NCI-H2081 treated with DMSO at 0.1 percent for 48 hours (cell line): ENCODE data around the gene MAPK8IP1.

Experiments
- DNase-seq: peaks from one replicate; lab custom pipeline; 2025; lab: John Stamatoyannopoulos, UW

The MAPK8IP1 gene

GRCh38 chr11:45860348-45860747 lies 25.1 kb upstream of the MAPK8IP1 start:
- DNase-seq, result no peak

DNA sequence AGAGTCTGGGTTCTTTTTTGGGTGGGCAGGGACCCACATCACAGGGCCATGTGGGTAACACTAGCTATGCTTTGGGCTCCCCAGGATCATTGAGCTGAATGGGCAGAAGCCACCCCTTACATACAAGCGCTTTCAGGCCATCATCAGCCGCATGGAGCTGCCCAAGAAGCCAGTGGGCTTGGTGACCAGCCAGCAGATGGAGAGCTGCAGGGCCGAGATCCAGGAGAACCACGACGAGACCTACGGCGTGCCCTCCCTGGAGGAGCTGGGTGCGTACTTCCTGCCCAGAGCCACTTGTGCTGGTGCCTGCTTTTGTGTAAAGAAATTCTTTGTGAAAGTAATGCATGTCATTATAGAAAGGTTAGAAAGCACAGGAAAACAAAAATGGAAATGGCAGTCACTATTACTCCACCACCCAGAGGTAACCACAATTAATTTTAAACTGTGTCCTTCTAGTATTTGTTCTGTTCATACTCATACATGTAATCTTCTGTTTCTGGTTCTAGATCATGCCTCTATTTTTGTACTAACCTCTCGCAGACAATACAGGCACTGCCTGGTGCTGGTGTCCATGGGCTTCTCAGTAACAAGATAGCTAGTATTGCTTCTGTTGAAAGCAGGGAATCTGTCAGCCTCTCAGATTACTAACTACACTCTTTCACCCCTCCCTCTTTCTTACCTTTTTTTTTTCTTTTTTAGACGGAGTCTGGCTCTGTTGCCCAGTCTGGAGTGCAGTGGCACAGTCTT lies 24.5 kb upstream of the MAPK8IP1 start:
- no peak for DNase-seq

GRCh38 chr11:45864041-45864440 lies 21.4 kb upstream of the MAPK8IP1 start:
- no peak for DNase-seq

DNA sequence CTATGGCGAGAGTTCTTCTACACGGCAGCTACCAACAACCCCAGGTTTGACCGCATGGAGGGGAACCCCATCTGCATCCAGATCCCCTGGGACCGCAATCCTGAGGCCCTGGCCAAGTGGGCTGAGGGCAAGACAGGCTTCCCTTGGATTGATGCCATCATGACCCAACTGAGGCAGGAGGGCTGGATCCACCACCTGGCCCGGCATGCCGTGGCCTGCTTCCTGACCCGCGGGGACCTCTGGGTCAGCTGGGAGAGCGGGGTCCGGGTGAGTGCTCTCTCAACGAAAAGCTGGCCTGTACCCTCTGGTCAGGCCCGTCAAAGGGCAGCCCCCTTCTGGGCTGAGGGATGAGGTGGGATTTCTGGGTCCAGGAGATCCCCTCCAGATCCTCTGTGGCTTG lies 15.9 kb upstream of the MAPK8IP1 start:
- no peak for DNase-seq

DNA sequence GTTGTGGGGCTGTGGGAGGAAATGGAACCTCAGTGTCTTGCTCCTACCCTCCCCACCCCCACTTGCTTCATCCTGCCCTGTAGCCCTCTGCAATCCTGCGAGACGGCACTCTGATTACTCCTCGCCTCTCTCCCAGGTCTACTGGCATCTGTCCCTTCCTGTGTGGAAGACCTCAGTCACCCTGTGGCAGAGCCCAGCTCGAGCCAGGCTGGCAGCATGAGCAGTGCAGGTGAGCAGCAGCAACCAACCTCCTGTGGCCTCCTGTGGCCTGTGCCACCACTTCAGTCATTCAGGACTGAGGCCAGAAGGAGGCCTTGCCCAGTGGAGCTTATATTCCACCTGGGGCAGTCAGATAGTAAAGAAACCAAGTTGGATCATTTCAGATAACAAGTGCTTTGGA lies 14.7 kb upstream of the MAPK8IP1 start:
- no peak for DNase-seq

DNA sequence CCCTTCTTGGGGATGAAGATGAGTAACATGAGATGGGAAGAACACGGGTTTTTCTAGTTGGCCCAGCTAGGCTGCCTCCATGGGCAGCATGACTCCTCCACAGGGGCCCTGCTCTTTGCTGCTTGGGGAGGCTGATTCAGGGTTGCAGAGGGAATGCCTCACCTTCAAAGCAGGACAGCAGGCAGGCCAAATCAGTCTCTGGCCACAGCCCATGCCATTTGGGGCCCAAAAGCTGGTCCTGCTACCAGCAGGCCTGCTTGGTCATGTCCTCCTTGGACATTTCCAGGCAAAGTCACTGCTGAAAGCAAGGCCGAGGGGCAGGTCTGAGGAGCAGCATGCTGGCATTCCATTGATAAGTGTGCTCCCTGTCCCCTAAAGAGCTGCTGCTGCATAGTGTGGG lies 13.8 kb upstream of the MAPK8IP1 start:
- no peak for DNase-seq

- peak; percentile 32 for DNase-seq
Observed at GRCh38 chr11:45872651-45873356, 12.6 kb upstream of the MAPK8IP1 start.

- no peak for DNase-seq
Observed at GRCh38 chr11:45876401-45876800, 9.1 kb upstream of the MAPK8IP1 start.

GRCh38 chr11:45877221-45877620 lies 8.2 kb upstream of the MAPK8IP1 start:
- DNase-seq, result no peak

GRCh38 chr11:45877845-45878244 lies 7.6 kb upstream of the MAPK8IP1 start:
- no peak for DNase-seq

DNA sequence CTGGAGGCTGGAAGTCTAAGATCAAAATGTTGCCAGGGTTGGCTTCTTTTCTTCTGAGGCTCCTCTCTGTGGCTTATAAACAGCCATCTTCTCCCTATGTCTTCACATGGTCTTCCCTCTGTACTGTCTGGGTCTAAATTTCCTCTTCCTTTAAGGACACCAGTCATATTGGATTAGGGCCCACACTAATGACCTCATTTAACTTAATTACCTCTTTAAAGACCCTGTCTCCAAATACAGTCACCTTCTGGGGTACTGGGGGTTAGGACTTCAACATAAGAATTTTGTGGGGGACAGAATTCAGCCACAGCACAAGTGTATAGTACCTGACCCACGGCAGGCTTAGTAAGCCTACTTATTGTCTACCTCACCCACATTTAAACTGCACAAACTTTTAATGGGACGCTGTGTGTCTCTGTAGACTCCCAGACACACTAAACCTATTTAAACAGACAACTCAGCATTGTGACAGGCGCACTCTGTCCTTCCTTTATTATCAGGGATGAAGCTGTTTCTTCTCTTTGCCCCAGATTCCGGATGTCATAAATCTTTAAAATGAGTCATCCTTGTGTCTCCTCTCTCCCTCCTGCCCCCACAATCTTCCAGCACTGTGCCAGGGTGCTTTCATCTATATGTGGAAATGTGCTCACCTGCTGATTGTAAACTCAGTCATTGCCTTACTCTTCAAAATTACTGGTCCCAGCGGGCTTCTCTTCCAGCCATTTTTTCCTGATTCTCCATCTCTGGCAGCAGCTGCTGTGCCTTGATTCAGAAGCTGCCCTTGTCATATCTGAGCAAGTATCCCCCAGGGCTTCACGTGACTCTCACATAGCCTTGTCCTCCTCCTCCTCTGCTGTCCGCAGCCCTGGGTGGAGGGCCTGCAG lies 5.4 kb upstream of the MAPK8IP1 start:
- no peak for DNase-seq

GRCh38 chr11:45880772-45881570 lies 4.5 kb upstream of the MAPK8IP1 start:
- peak; percentile 36 for DNase-seq

GRCh38 chr11:45881708-45882368 lies 3.6 kb upstream of the MAPK8IP1 start:
- DNase-seq, result no peak

GRCh38 chr11:45884596-45885185 lies 760 bp upstream of the MAPK8IP1 start:
- DNase-seq, result no peak

GRCh38 chr11:45885921-45886721 lies 670 bp downstream of the MAPK8IP1 start:
- no peak for DNase-seq

- DNase-seq, result no peak
Observed at GRCh38 chr11:45886816-45887520, 1.5 kb downstream of the MAPK8IP1 start.

DNA sequence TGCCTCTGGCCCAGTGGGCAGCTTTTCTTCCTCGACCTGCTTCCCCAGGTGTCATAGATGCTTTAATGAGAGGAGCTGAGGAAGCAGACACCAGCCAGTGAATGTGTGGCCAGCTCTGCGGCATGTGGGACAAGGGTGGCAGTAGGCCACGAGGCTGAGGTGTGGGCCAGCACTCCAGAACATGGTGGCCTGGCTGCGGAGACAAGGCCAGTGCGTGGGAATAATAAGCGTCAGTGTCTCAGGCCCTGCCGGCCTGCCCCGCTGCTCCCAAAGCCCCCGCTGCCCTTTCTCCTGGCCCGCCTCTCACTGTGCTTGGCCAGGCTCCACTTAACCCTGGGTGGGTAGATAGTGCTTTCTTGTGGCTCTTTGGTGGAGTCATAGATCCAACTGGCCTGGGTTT lies 2.1 kb downstream of the MAPK8IP1 start:
- DNase-seq, result no peak

GRCh38 chr11:45889555-45889954 lies 4.1 kb downstream of the MAPK8IP1 start:
- no peak for DNase-seq

- no peak for DNase-seq
Observed at GRCh38 chr11:45889966-45890365, 4.5 kb downstream of the MAPK8IP1 start.
